Dermis microvascular lymphatic vessel endothelial cell (primary cell): ENCODE results near the gene AQP6. TPM values are rescaled to one million over a fixed set of nuclear protein-coding genes. Genes with fewer than 3 reads are reported as not detected.

Source experiments
- DNase-seq, 2 donors: peaks; one replicate each; pipeline versions ENCODE4 v3.0.0 to v3.0.0-alpha.2; 2010; ENCODE audit warnings: low read depth in 2 of 2
- total RNA-seq: library from RNA; depleted of rRNA; stranded (reverse); fragments of >200 nt; gene quantifications from 2 replicates; pipeline ENCODE4 v1.2.1, GENCODE V29; 2014

Gene AQP6
- total RNA-seq, 1 donor from 2014 or later, result not detected

GRCh38 chr12:49942921-49943624 lies 29.7 kb upstream of the AQP6 start:
- no peak for DNase-seq

- DNase-seq, result no peak
Observed at GRCh38 chr12:49943625-49943960, 29.2 kb upstream of the AQP6 start.

GRCh38 chr12:49944046-49944445 lies 28.7 kb upstream of the AQP6 start:
- no peak for DNase-seq

- DNase-seq, result no peak
Observed at GRCh38 chr12:49944718-49945117, 28.0 kb upstream of the AQP6 start.

- peak; percentile 70 to 86 for DNase-seq
Observed at GRCh38 chr12:49945394-49946080, 27.2 kb upstream of the AQP6 start.

- no peak for DNase-seq
Observed at GRCh38 chr12:49946086-49946485, 26.7 kb upstream of the AQP6 start.

- DNase-seq, result no peak
Observed at GRCh38 chr12:49946497-49946896, 26.2 kb upstream of the AQP6 start.

- no peak for DNase-seq
Observed at GRCh38 chr12:49947593-49948226, 25.0 kb upstream of the AQP6 start.

- no peak for DNase-seq
Observed at GRCh38 chr12:49948866-49949845, 23.6 kb upstream of the AQP6 start.

- DNase-seq, result no peak
Observed at GRCh38 chr12:49949866-49950265, 22.9 kb upstream of the AQP6 start.

GRCh38 chr12:49950273-49951251 lies 22.2 kb upstream of the AQP6 start, which contains the start of gene AQP2:
TSS of gene AQP2 (plus strand) at chr12:49950737. CDS start at chr12:49950831, 94 bp downstream.
- no peak for DNase-seq

GRCh38 chr12:49951411-49952240 lies 21.1 kb upstream of the AQP6 start:
- DNase-seq, result no peak

- DNase-seq, result no peak
Observed at GRCh38 chr12:49952391-49953055, 20.2 kb upstream of the AQP6 start.

GRCh38 chr12:49953151-49953550 lies 19.6 kb upstream of the AQP6 start:
- no peak for DNase-seq

GRCh38 chr12:49953961-49954846 lies 18.5 kb upstream of the AQP6 start:
- no peak for DNase-seq

- DNase-seq, result no peak
Observed at GRCh38 chr12:49954863-49955830, 17.6 kb upstream of the AQP6 start.
